DMS53 (cell line): ENCODE data around the gene ZNF841.

Source experiments
- DNase-seq: peaks from one replicate; lab custom pipeline; 2025; lab: John Stamatoyannopoulos, UW

The ZNF841 gene

GRCh38 chr19:52095172-52096014, at the start of gene ZNF841:
Gene ZNF841, minus strand, starts transcription at chr19:52095765. Its CDS starts 10,964 bp downstream, at chr19:52084801.
- DNase-seq = peak; percentile 97

DNA sequence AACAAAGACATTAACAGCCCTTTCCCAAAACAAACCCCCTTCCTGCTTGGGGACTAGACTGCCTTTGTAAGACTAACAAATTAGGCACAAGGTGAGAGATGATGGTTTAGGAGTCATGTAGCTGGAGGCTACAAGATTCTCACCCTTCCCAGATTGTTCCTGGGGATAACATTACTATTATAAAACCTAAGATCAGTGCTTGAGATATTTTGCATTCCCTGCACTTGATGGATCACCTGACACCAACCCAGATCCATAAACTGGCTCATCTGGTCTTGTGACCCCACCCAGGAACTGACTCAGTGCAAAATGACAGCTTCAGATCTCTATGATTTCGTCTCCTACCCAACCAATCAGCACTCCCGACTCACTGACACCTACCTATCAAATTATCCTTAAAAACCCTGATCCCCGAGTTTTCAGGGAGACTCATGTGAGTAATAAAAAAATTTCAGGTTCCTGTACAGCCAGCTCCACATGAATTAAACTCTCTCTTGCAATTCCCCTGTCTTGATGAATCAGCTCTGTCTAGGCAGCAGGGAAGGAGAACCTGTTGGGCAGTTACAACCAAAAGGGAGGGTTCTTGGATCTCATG, 46.5 kb upstream of the ZNF841 start:
- peak; percentile 15 for DNase-seq

- DNase-seq = no peak
Observed at GRCh38 chr19:52141203-52141602, 45.6 kb upstream of the ZNF841 start.

- peak; percentile 59 for DNase-seq
Observed at GRCh38 chr19:52140032-52140710, 44.6 kb upstream of the ZNF841 start.

DNA sequence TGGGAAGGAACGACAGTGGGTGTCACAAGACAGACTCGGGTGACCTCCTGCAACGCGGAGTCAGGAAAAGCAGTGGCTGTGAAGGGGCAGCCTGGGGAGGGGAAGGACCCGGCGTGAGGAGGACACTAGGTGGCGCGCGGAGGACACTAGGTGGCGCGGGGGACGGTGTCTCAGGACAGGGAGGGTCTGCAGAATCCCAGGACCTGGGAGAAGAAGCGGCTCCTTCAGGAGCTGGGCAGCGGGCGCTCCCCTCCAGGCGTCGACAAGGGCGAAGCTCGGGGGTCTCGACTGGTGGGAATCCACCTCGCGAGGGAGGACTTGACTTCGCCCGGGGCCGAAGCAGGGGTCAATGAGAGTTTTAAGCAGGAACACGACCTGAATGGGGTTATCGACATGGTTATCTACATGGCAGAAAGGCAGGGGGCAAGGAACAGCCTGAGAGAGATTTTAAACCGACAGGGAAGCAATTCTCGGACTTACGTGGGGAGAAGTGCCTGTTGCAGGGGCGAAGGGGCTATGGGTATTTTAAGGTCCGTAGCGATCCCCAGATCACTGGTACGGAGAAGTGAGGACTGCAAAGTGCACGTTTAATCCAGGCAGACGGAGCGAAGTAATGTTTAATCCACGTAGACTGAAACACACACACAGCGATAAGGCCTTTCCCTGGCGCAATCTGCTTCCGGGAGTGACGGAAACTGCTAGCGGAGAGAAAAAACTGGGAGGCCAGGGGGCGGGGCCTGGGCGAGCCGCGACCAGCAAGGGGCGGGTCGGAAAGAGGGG, 43.9 kb upstream of the ZNF841 start, which contains the start of gene ZNF616:
Gene ZNF616 (minus strand): TSS at position 687 of the 780 bp plus-strand sequence. CDS start 9,426 bp downstream, outside the sequence.
- DNase-seq = peak; percentile 97

GRCh38 chr19:52138983-52139251, 43.4 kb upstream of the ZNF841 start:
- DNase-seq = no peak

DNA sequence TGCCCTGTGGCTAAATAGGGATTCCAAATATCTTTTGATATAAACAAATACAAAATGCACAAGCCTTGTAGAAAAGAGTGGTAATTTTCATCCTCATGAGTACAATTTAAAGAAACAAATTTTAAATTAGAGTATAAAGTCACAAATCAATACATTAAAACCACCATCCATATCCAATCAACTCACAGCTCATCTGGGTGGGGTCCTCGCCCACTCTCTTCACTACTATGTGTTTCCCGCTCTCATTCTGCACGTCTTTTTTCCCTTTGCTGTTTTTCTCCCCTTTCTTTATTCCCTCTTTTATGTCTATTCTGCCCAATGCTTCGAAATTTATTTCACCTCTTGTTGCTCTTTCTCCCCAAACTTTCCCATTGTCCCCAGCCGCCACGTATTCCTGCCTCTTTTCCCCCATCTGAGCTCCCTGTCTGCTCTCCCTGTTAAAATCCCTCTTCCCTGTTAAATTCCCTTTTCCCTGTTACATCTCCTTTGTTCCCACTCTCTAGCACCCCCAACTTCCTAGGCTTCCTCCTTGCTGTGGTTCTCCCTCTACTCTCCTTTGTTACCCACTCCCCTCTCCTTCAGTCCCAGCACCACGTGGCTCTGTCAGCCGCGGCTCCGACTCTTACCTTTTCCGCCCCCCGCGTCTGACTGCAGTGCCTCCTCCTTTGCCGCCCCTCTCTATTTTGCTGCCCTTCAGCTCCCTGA, 42.9 kb upstream of the ZNF841 start:
- DNase-seq = peak; percentile 53

DNA sequence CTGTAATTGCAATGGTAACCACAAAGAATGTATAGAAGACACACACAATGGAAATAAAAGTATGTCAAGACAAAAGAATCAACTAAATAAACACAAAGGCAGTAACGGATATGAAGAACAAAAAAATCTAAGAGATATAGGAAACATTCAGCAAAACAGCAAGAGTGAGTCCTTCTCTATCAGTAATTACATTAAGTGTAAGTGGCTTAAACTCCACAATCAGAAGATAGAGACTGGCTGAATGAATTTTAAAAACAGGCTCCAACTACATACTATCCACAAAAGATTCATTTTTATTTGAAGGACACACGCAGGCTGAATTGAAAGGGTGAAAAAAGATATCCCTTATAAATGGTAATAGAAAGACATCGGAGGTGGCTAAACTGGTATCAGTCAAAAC, 24.7 kb upstream of the ZNF841 start:
- no peak for DNase-seq

GRCh38 chr19:52115526-52116053, 20.0 kb upstream of the ZNF841 start:
- peak; percentile 4 for DNase-seq

DNA sequence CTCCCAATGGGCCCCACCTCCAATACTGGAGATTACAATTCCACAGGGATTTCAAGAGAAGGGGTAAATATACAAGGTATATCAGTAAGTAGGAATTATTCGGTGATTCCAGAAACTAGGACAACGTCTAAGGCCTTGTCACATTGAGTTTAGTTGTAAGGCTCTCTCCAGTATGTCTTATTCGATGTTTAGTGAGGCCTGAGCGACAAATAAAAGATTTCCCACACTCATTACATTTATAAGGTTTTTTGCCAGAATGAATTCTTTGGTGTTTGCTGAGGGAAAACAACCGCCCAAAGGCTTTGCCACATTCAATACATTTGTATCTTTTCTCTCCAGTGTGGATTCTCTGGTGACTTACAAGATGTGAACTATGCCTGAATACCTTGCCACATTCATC, 19.1 kb upstream of the ZNF841 start:
- no peak for DNase-seq

DNA sequence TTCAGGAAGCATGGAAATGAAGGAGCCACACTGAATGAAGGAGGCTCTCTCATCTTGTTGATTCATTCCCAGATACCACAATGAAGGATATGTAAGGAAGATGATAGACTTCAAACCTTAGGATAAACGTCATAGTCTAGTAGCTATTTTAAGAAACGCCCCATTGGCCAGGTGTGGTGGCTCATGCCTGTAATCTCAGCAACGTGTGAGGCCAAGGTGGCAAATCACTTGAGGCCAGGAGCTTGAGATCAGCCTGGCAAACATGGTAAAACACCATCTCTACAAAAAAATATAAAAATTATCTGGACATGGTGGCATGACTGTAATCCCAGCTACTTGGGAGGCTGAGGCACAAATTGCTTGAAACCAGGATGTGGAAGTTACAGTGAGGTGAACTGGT, 17.1 kb upstream of the ZNF841 start:
- DNase-seq = no peak

DNA sequence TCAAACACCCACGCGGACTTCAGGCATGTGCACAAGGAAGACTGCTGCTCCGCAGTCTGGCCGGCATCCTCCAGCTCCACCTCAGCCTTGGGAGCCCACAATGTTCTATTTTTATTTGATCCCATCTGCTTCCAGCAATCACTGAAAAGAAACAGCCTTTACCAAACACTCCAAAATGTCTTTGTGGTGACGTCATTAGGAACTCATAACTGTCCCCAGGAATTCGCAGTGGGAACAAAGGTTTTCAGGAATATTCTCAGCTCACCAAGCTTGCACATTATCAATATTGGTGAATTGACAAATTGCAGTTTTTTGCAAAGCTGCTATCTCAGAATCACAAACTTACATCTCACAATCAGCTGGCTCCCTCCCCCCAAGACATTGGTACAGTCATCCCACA, 15.2 kb upstream of the ZNF841 start:
- no peak for DNase-seq

GRCh38 chr19:52102782-52103181, 7.2 kb upstream of the ZNF841 start:
- no peak for DNase-seq

DNA sequence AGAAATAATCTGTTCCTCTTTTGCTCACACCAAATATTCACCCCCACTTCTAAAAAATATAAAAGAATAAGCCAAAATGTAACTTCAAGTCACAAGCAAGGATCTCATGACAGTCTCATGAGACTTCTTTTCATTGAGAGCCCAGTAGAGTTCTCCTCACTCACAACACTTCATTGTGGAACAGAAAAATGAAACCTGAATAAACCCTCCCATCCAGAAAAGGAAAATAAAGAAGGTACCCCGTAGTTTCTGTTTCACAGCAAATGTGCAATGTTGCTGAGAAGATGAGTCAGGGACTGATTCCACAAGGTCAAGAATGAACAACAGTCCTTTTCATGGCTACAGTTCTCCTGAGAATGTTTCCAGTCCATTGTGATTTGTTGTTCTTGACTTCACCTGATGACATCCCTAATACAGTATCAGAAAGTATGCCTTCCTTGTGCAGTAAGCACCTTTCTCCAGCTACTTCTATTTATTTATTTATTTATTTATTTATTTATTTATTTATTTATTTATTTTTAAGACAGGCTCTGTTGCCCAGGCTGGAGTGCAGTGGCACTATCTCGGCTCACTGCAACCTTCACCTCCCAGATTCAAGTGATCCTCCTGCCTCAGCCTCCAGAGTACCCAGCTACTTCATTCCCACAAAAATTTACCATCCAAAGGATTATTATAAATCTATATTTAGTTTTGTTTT, 6.4 kb upstream of the ZNF841 start:
- no peak for DNase-seq

DNA sequence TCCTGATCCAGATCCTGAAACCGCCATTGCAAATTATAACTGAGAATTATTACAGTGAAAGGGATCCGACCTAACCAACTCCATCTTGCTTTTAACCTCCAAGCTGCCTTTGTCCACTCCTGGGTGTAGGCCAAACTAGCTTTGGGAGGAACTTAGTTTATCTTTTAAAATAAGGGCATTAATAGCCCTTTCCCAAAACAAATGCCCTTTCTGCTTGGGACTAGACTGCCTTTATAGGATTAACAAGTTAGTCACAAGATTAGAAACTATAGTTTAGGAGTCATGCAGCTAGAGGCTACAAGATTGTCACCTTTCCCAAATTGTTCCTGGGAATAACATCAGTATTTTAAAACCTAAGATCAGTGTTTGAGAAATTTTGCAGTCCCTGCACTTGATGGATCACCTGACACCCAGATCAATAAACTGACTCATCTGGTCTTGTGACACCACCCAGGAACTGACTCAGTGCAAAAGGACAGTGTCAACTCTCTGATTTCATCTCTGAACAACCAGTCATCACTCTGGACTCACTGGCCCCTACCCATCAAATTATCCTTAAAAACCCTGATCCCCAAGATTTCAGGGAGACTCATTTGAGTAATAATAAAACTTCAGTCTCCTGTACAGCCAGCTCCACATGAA, 4.1 kb upstream of the ZNF841 start:
- DNase-seq = peak; percentile 67

DNA sequence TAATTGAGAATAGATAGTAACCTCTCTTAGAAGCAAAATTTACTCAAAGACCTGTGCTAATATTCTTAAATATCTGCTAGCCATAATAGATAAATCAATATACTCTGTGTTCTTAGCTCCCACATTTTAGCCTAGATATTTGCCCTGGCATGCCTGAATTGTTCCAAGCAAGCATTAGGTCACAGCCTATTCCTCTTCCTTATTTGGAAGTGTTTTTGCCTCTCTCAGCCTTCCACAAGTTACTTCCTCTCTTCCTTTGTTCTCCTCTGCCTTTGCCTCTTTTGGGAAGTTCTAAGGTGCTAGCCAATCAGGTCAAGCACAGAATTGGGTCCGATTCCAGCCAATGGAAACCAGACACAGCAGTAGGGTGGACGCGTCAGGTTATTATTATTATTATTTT, 851 bp upstream of the ZNF841 start:
- peak; percentile 29 for DNase-seq

- peak; percentile 31 for DNase-seq
Observed at GRCh38 chr19:52094526-52095130, 937 bp downstream of the ZNF841 start.

- DNase-seq = no peak
Observed at GRCh38 chr19:52086481-52086880, 9.1 kb downstream of the ZNF841 start.

DNA sequence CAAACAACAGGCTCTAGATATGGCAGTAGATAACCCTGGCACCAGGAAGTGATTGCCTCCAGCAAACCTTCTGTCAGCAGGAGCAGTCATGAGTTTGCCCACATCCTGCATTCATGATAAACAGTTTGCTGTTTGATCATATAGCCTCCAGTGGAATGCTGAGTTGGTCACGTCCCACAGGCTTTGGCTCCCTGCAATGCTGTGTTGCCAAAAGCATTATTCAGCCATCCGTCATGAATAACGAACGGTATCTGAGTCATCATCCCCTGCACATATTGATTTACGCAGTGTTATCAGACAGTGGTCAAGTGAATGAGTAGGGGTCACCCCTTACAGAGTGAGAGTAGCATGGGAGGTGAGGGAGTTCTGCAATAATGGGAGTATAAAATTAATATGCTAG, 25.1 kb downstream of the ZNF841 start:
- DNase-seq = no peak

DNA sequence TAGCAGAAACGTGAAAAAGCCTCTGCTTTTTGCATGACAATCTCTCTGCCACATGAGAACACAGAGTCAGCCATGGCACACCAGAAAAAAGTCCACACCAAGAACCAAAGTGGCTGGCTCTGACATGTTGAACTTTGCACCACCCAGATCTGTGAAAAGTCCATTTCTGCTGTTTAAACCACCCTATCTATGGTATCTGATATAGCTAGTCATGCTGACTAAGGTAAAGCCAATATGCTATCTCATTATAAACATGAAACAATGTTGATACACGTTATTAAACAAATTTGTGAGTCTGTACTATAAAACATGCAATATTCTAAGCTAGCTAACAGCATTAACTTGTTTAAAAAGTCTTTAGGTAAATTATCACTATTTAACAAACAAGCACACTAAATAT, 25.9 kb downstream of the ZNF841 start:
- DNase-seq = no peak
